H1 (cell line): ENCODE results near the gene ASB6. TPM values are rescaled to one million over a fixed set of nuclear protein-coding genes. Genes with fewer than 3 reads are reported as not detected.
A peak's percentile ranks its signal among the peaks of the same experiment; 100 is the strongest.

Source experiments
- CTCF ChIA-PET: fragments of 300-600 bp; sonication (Branson Sonifier 250); formaldehyde crosslinking; loops from one replicate; lab custom pipeline; 2021; ENCODE audit not compliant: partially characterized antibody; lab: Charles Lee
- POLR2A ChIA-PET: fragments of 300-600 bp; sonication (Branson Sonifier 250); formaldehyde crosslinking; loops from one replicate; lab custom pipeline; 2021; ENCODE audit warnings: inconsistent platforms; ENCODE audit not compliant: partially characterized antibody; lab: Charles Lee
- DNase-seq, 2 experiments: peaks; one replicate each; pipeline versions ENCODE4 v3.0.0 to v3.0.0-alpha.2; 2010 to 2022; ENCODE audit warnings: low spot score in 2 of 2, low read depth in 1 of 2, mixed read lengths in 1 of 2
- FAIRE-seq: peaks from 2 replicates; lab custom pipeline; 2011; peaks lifted over from hg19 to GRCh38; lab: Jason Lieb, UNC
- H2AFZ ChIP-seq: 2 replicates; pipeline ENCODE4 v1.8.1; 2012; ENCODE audit warnings: low read length, inconsistent platforms
- H2AK5ac ChIP-seq: 2 replicates; pipeline ENCODE4 v1.6.1; 2013; ENCODE audit warnings: low read depth, low read length
- H2BK120ac ChIP-seq: replicated peaks from 2 replicates; pipeline ENCODE3; 2013; ENCODE audit warnings: low read depth, low read length, inconsistent platforms
- H2BK12ac ChIP-seq: 2 replicates; pipeline ENCODE4 v1.6.1; 2013; ENCODE audit warnings: low read depth, low read length
- H2BK15ac ChIP-seq: 2 replicates; pipeline ENCODE4 v1.6.1; 2013; ENCODE audit warnings: low read length
- H2BK20ac ChIP-seq: 2 replicates; pipeline ENCODE4 v1.6.1; 2013; ENCODE audit warnings: low read length
- H2BK5ac ChIP-seq: 2 replicates; pipeline ENCODE4 v1.6.1; 2013; ENCODE audit warnings: low read depth, low read length
- H3K14ac ChIP-seq: 2 replicates; pipeline ENCODE4 v1.6.1; 2013; ENCODE audit warnings: inconsistent platforms; ENCODE audit not compliant: insufficient read length
- H3K18ac ChIP-seq: 2 replicates; pipeline ENCODE4 v1.6.1; 2013; ENCODE audit warnings: low read length; ENCODE audit errors: extremely low read depth
- H3K23ac ChIP-seq: 2 replicates; pipeline ENCODE4 v1.6.1; 2013; ENCODE audit warnings: inconsistent platforms; ENCODE audit not compliant: insufficient read length
- H3K23me2 ChIP-seq: 2 replicates; pipeline ENCODE4 v1.6.1; 2013; ENCODE audit warnings: low read depth, low read length
- H3K27ac ChIP-seq: 2 replicates; pipeline ENCODE4 v1.6.1; 2011; ENCODE audit warnings: low read depth, low read length, inconsistent platforms
- H3K27me3 ChIP-seq, 4 experiments: replicated peaks in 1 of 4; 1 replicate in 1 of 4; 2 replicates in 3 of 4; pipeline versions ENCODE4 v1.6.1 to v1.8.1; 2011 to 2013; ENCODE audit warnings: low read length in 3 of 4, mild to moderate bottlenecking in 3 of 4, inconsistent platforms in 2 of 4, mixed read lengths in 2 of 4, moderate library complexity in 1 of 4; ENCODE audit not compliant: control insufficient read depth in 3 of 4, insufficient read depth in 3 of 4; ENCODE audit errors: extremely low read depth in 1 of 4
- H3K36me3 ChIP-seq, 4 experiments: 2 replicates each; pipeline versions ENCODE4 v1.6.1 to v1.8.1; 2011 to 2013; ENCODE audit warnings: mild to moderate bottlenecking in 4 of 4, low read length in 3 of 4, moderate library complexity in 2 of 4, control low read depth in 1 of 4, inconsistent platforms in 1 of 4; ENCODE audit not compliant: insufficient read depth in 4 of 4, control insufficient read depth in 2 of 4
- H3K4ac ChIP-seq: replicated peaks from 2 replicates; pipeline ENCODE3; 2013; ENCODE audit warnings: low read length, low read depth, mixed read lengths, inconsistent platforms; ENCODE audit not compliant: insufficient read length
- H3K4me1 ChIP-seq, 4 experiments: replicated peaks in 1 of 4; 1 replicate in 1 of 4; 2 replicates in 3 of 4; pipeline versions ENCODE4 v1.6.1 to v1.8.1; 2011 to 2013; ENCODE audit warnings: low read length in 3 of 4, inconsistent platforms in 2 of 4, mixed read lengths in 1 of 4; ENCODE audit not compliant: insufficient read depth in 4 of 4, control insufficient read depth in 3 of 4
- H3K4me2 ChIP-seq, 2 experiments: 2 replicates each; pipeline versions ENCODE4 v1.6.1 to v1.8.1; 2011 to 2013; ENCODE audit warnings: low read depth in 2 of 2, low read length in 2 of 2, control low read depth in 1 of 2, inconsistent platforms in 1 of 2, mild to moderate bottlenecking in 1 of 2; ENCODE audit not compliant: insufficient read depth in 1 of 2
- H3K4me3 ChIP-seq, 4 experiments: fragments of 200-600, 300-600 bp in 1 of 4; sonication (generic), shearing (Covaris generic), sonication (Bioruptor Twin) in 1 of 4; 2 replicates each; pipeline versions ENCODE4 v1.5.1 to v1.8.1; 2011 to 2016; ENCODE audit warnings: low read length in 4 of 4, low read depth in 3 of 4, control low read depth in 2 of 4, inconsistent platforms in 2 of 4, mild to moderate bottlenecking in 2 of 4, mixed read lengths in 1 of 4, moderate library complexity in 1 of 4; ENCODE audit not compliant: insufficient read depth in 2 of 4; ENCODE audit errors: extremely low read depth in 1 of 4
- H3K56ac ChIP-seq: replicated peaks from 2 replicates; pipeline ENCODE3; 2013; ENCODE audit warnings: low read depth, mild to moderate bottlenecking, mixed read lengths, low read length, inconsistent platforms; ENCODE audit not compliant: insufficient read length
- H3K79me1 ChIP-seq: 2 replicates; pipeline ENCODE4 v1.6.1; 2013; ENCODE audit warnings: low read depth, low read length, control low read depth
- H3K79me2 ChIP-seq, 2 experiments: 2 replicates each; pipeline versions ENCODE4 v1.6.1 to v1.8.1; 2012 to 2013; ENCODE audit warnings: low read length in 2 of 2, mild to moderate bottlenecking in 2 of 2, inconsistent platforms in 1 of 2; ENCODE audit not compliant: insufficient read depth in 2 of 2, control insufficient read depth in 1 of 2
- H3K9ac ChIP-seq, 4 experiments: replicated peaks in 1 of 4; 1 replicate in 1 of 4; 2 replicates in 3 of 4; pipeline versions ENCODE4 v1.6.1 to v1.8.1; 2011 to 2013; ENCODE audit warnings: low read depth in 3 of 4, low read length in 3 of 4, control low read depth in 2 of 4, mild to moderate bottlenecking in 2 of 4, moderate library complexity in 2 of 4, inconsistent platforms in 1 of 4; ENCODE audit errors: extremely low read depth in 1 of 4
- H3K9me3 ChIP-seq, 2 experiments: 2 replicates each; pipeline versions ENCODE4 v1.6.1 to v1.8.1; 2012 to 2013; ENCODE audit warnings: mild to moderate bottlenecking in 2 of 2, moderate library complexity in 2 of 2, control low read depth in 1 of 2, inconsistent platforms in 1 of 2, low read depth in 1 of 2, low read length in 1 of 2, mixed read lengths in 1 of 2; ENCODE audit not compliant: insufficient read depth in 2 of 2
- H4K20me1 ChIP-seq, 2 experiments: replicated peaks in 1 of 2; 2 replicates each; pipeline versions ENCODE3 to v1.8.1; 2011 to 2013; ENCODE audit warnings: inconsistent platforms in 2 of 2, low read length in 2 of 2, mild to moderate bottlenecking in 1 of 2; ENCODE audit not compliant: insufficient read depth in 2 of 2, control insufficient read depth in 1 of 2
- H4K5ac ChIP-seq: 2 replicates; pipeline ENCODE4 v1.6.1; 2013; ENCODE audit warnings: low read length, low read depth, mixed read lengths, inconsistent platforms; ENCODE audit not compliant: insufficient read length
- H4K8ac ChIP-seq: 2 replicates; pipeline ENCODE4 v1.8.0; 2013; ENCODE audit warnings: mild to moderate bottlenecking, moderate library complexity, low read length, inconsistent platforms; ENCODE audit not compliant: insufficient read depth; ENCODE audit errors: extremely low read depth
- H4K91ac ChIP-seq: replicated peaks from 2 replicates; pipeline ENCODE3; 2013; ENCODE audit warnings: low read length, mixed read lengths, inconsistent platforms; ENCODE audit not compliant: insufficient read length
- BRCA1 ChIP-seq: IDR thresholded peaks from 2 replicates; pipeline ENCODE4 v1.6.1; 2012; ENCODE audit warnings: low read depth, low read length, improper control_type of control experiment
- CREB1 ChIP-seq: IDR thresholded peaks from 2 replicates; pipeline ENCODE4 v1.6.1; 2012; ENCODE audit warnings: inconsistent platforms
- CTCF ChIP-seq, 3 experiments: IDR thresholded peaks; 1 replicate in 2 of 3; 2 replicates in 1 of 3; pipeline versions ENCODE4 v1.5.1 to v1.6.1; 2011; ENCODE audit warnings: low read length in 3 of 3, mild to moderate bottlenecking in 3 of 3, inconsistent platforms in 2 of 3, low read depth in 1 of 3, moderate library complexity in 1 of 3; ENCODE audit not compliant: insufficient read depth in 1 of 3; ENCODE audit errors: control extremely low read depth in 1 of 3
- RAD21 ChIP-seq, 2 experiments: IDR thresholded peaks in 1 of 2; conservative IDR thresholded peaks in 1 of 2; 2 replicates each; pipeline ENCODE4 v1.6.1; 2011; ENCODE audit warnings: low read depth in 2 of 2, low read length in 2 of 2, improper control_type of control experiment in 1 of 2, inconsistent platforms in 1 of 2, mild to moderate bottlenecking in 1 of 2, moderate library complexity in 1 of 2
- TEAD4 ChIP-seq: IDR thresholded peaks from 2 replicates; pipeline ENCODE4 v1.6.1; 2012; ENCODE audit warnings: low read depth, low read length, inconsistent platforms, mixed read lengths
- ZNF274 ChIP-seq: IDR thresholded peaks from 2 replicates; pipeline ENCODE4 v1.7.0; 2012; ENCODE audit warnings: low read length, borderline replicate concordance; ENCODE audit errors: extremely low read depth
- WGBS, 2 experiments: shearing (Covaris generic) in 1 of 2; methylation state at CpG; one replicate each; pipeline versions ENCODE4 v1.1.6 to v1.1.7; 2013 to 2015; ENCODE audit warnings: low lambda C conversion rate in 2 of 2, mixed read lengths in 2 of 2, inconsistent platforms in 1 of 2, low coverage in 1 of 2, missing lambda C conversion rate in 1 of 2; ENCODE audit not compliant: insufficient replicate concordance in 2 of 2, insufficient coverage in 1 of 2, insufficient read length in 1 of 2; ENCODE audit errors: extremely low coverage in 1 of 2, missing lambda C conversion rate in 1 of 2; 5-methylcytosine and 5-hydroxymethylcytosine counted together
- polyA plus RNA-seq, 7 experiments: library from polyadenylated mRNA; depleted of rRNA in 3 of 7; stranded (reverse) in 5 of 7; unstranded in 2 of 7; fragments of >200 nt in 5 of 7; fragments of 200-250 nt in 2 of 7; gene quantifications; 1 replicate in 5 of 7; 2 replicates in 1 of 7; 4 replicates in 1 of 7; pipeline versions ENCODE4 v1.2.1 to v1.2.3, GENCODE V29; 2011 to 2013; ENCODE audit warnings: missing spikeins in 2 of 7, mixed read lengths in 2 of 7
- total RNA-seq: library from RNA; stranded (reverse); fragmentation: NEBNext Ultra II Directional; extraction: Animal tissue kit (Norgen Biotek cat#: 25700); gene quantifications from 2 replicates; pipeline ENCODE4 v1.2.1, GENCODE V29; 2021

The ASB6 gene
- total and polyA plus RNA-seq, 2 of the 8 experiments (the other 6 are each of a cell fraction or from before 2014, with no cell fraction given): 14.0 to 17.3 TPM

GRCh38 chr9:129624168-129624759 is 17.7 kb downstream of the ASB6 start:
- FAIRE-seq: no peak
- Histone ChIP-seq H2AFZ (no peak overlapping the region), H4K5ac (no peak overlapping the region), H2BK20ac (no peak overlapping the region), H3K36me3 (peaks cover 0 to 5% (median 0%) of the 10 kb centered on the region in 4 experiments; a peak in 2 of 8 replicates), H2BK5ac (no peak overlapping the region), H3K23me2 (peaks cover 20% of the 10 kb centered on the region), H3K4me2 (no peak overlapping the region; a peak in 1 of 4 replicates), H3K4me1 (peaks cover 10 to 17% (median 12%) of the 10 kb centered on the region in 4 experiments), H3K18ac (no peak overlapping the region), H3K23ac (no peak overlapping the region), H3K56ac (no peak overlapping the region), H4K91ac (no peak overlapping the region), H3K79me1 (peaks cover 20% of the 10 kb centered on the region), H2BK15ac (no peak overlapping the region), H3K4ac (no peak overlapping the region), H2BK12ac (no peak overlapping the region), H2BK120ac (no peak overlapping the region), H3K14ac (no peak overlapping the region), H4K8ac (no peak overlapping the region), H3K9me3 (no peaks in the 10 kb centered on the region), H4K20me1 (peaks cover 23 to 29% of the 10 kb centered on the region in 2 experiments), H3K27ac (no peak overlapping the region), H2AK5ac (no peak overlapping the region), H3K4me3 (no peak overlapping the region), H3K9ac (no peak overlapping the region), H3K27me3 (peaks cover 17 to 28% (median 25%) of the 10 kb centered on the region in 4 experiments), H3K79me2 (peaks cover 30 to 33% of the 10 kb centered on the region in 2 experiments)
- DNase-seq: peak in 1 of 2 experiments; percentile 95
- ChIA-PET POLR2A (interaction anchor here (0.6 to 8.4 kb wide), 6 partner anchors 9 to 1046 kb away, joined by 3 to 95 read pairs (median 4); partner anchors contain the start of genes ASB6 and IER5L), CTCF (interaction anchor here (0.6 to 8.1 kb wide), 57 partner anchors 9 to 689 kb away, joined by 3 to 104 read pairs (median 4); no protein-coding TSS in a partner anchor)
- WGBS, 2 experiments: 44% methylated on average over 11 of the region's 12 CpGs; no CpG with 5 or more reads in 1 of the 2 experiments
- TF ChIP-seq BRCA1: no peak
- peak; percentile 70 to 88 (median 76) for TF ChIP-seq CTCF (IDR thresholded peaks at IDR 0.05; ENCODE audit: control extremely low read depth in 1 of 3, insufficient read depth in 1 of 3, low read depth in 1 of 3, low read length in 3 of 3)
- TF ChIP-seq ZNF274: no peak
- TF ChIP-seq RAD21 (IDR thresholded peaks at IDR 0.05 in 1 of 2, conservative IDR thresholded peaks at IDR 0.05 in 1 of 2; ENCODE audit: low read depth in 2 of 2, low read length in 2 of 2): peak; percentile 69 to 76
- no peak for TF ChIP-seq CREB1
- no peak for TF ChIP-seq TEAD4
